Erythroblast (primary cell): ENCODE data around the gene FRMD5.

ENCODE experiments used
- DNase-seq, 2 experiments: peaks; one replicate each; lab custom pipeline; 2025; lab: John Stamatoyannopoulos, UW
- GATA1 ChIP-seq: IDR thresholded peaks from 2 replicates; pipeline ENCODE4 v1.6.1; 2011; ENCODE audit warnings: low read depth, mild to moderate bottlenecking, control low read depth, low read length, moderate library complexity
- POLR2A ChIP-seq: IDR thresholded peaks from 2 replicates; pipeline ENCODE4 v1.6.1; 2011; ENCODE audit warnings: mild to moderate bottlenecking, low read length

The FRMD5 gene

DNA sequence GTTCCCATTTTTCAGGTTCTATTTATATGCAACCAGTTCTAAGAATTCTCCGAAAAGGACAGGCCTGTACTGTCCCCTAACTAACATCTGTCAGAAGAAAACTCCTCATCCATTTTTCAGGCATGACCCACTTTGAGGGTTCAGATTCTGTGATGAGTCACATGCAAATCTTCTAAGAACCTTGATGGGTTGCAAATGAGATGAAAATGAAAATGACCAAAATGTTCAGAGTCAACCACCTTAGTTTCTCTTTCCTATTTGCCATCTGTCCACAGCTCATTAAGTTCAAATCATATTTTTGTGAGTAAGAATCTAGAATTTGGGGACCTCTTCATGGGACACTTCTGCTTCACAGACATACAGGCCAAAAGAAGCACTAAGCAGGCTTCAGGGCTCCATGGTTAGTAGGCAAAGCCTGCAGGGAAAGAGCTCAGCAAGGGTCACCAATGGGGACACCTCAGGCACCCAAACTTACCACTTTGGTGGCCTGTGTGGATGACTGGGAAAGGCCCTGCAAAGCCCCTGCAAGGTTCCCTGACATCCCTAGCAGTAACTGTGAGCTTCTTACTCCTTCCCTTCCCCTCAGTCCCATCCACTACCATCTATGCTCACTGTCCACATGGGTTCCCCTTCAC, 246.3 kb downstream of the FRMD5 start:
- no peak for DNase-seq
- no peak for TF ChIP-seq POLR2A
- TF ChIP-seq GATA1 = no peak

- no peak for DNase-seq
- no peak for TF ChIP-seq GATA1
- TF ChIP-seq POLR2A = no peak
These were observed 251.6 kb downstream of the FRMD5 start for GRCh38 chr15:43943511-43943910.

- no peak for DNase-seq
- no peak for TF ChIP-seq GATA1
These were observed 252.9 kb downstream of the FRMD5 start for GRCh38 chr15:43942194-43942593.

DNA sequence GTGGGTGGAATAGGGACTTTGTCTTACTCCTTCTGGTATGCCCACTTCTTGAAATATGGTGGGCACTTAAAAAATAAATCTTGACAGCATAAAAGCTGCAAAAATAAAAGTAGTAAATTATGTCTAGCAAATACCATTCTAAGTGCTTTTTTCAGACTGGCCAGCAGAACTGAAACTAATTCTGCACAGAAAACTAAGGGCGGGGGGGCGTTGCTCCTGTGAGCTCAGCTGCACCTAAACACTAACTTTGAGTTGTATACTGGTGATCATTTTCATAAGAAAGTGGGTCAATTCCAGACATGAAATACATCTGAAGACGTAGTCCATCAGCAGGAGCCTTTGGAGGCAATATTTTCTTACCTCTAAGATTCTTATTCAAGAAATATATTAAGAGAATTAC, 253.5 kb downstream of the FRMD5 start:
- no peak for DNase-seq
- TF ChIP-seq GATA1 = no peak
- TF ChIP-seq POLR2A = no peak

- no peak for DNase-seq
- TF ChIP-seq GATA1 = no peak
- no peak for TF ChIP-seq POLR2A
These were observed 254.0 kb downstream of the FRMD5 start for GRCh38 chr15:43941071-43941470.

DNA sequence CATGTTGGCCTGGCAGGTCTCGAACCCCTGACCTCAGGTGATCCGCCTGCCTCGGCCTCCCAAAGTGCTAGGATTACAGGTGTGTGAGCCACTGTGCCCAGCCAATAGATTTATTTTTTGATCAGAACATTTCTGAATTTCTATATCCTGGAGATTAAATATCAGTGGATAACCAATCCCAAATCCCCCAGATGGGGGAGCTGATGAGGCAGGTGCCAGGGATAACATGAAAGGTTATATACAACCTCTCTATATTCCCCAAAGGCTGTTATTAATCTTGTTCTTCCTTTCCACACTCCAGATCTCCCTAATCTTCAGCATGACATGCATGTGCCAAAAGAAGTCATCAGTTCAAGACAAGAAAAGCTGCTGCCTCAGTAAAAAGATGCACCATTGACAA, 256.0 kb downstream of the FRMD5 start:
- TF ChIP-seq POLR2A (no peak), GATA1 (no peak)
- DNase-seq = no peak

DNA sequence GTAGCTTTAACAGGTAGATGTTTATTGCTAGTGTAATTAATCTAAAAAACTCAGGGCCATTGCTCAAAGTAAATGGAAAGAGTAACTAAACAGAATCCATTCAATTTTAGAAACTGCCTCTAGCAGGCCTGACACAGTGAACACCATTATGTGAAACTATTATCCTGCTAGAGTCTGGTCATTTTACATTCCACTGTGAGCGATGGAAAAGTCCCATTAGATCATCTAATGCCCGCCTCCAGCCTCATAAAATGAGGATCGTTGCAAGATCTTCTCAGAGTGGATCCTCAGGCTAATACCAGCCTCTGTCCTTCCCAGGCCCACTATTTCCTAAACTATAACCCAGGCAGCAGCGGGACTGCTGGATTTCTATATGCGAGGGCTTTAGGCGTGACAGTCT, 260.6 kb downstream of the FRMD5 start:
- TF ChIP-seq GATA1 (no peak), POLR2A (no peak)
- DNase-seq = no peak

GRCh38 chr15:43932907-43933306, 262.2 kb downstream of the FRMD5 start:
- TF ChIP-seq POLR2A (no peak), GATA1 (no peak)
- DNase-seq = no peak

DNA sequence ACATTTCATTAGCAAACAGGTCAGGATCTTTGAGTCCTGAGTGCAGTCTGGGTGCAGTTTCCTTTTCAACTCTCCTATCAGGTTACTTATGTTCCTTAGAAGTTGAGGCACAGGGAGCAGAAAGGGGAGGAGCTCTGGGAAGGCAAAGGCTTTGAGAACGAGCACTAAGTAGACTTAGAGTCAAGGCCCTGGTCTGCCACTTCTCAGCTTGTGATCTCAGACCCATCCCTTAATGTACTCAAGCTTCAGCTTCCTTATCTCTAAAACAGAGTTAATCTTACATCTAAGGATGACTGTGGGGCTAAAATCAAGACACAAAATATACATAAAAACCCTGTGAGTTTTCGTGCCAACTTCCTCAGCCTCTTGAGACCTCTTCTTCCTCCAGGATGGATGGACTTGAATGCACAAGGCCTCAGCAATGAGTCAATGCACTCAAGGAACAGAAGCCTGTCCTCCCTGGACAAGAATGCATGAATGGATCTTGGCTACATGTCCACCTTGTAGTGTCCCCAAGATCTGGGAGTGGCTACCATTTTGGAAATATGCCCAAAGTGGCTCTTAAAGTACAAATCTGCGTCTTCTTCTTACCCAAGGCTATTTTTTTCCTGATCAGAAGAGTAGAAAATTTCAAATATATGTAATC, 263.2 kb downstream of the FRMD5 start:
- TF ChIP-seq POLR2A = no peak
- TF ChIP-seq GATA1 = no peak

DNA sequence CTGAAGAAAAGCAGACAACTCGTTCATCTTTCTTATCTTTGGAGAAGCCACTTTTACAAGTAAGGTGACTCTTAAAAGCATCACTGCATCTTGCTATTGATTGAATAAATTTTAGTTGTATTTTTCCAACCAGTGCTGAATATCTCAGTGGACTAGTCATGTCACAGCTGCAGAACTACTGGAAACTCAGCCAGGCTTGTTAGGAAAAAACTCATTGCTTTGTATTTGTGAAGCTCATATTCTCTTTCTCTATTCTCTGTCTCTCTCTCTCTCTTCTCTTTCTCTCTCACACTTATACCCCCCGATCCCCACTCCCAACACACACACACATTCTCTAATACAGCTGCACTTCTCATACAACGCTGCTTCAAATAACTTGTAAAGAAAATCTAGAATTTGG, 264.0 kb downstream of the FRMD5 start:
- TF ChIP-seq GATA1 = no peak
- TF ChIP-seq POLR2A = no peak

More for the DNA sequence above, 263.2 kb downstream of the FRMD5 start:
- DNase-seq = no peak

DNA sequence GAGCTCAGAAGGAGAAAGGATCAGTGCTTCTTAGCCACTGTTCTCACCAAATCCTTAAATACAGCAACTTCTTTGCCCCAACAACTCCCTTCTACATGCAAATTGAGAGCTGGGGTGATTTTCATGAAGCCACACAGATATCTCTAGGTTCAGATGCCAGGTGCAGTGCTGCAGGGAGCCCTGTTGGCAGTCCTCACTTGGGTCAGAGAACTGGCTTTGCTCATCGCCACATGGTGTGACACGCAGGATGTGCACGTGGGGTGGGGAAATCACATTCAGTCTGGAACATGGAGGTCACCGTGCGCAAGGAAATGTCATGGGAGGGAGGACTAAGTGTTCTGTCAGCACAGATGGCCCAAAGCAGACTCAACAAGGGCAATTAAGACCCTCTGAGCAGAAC, 264.5 kb downstream of the FRMD5 start:
- DNase-seq = no peak
- no peak for TF ChIP-seq POLR2A
- no peak for TF ChIP-seq GATA1

More for the DNA sequence above, 264.0 kb downstream of the FRMD5 start:
- DNase-seq = no peak

DNA sequence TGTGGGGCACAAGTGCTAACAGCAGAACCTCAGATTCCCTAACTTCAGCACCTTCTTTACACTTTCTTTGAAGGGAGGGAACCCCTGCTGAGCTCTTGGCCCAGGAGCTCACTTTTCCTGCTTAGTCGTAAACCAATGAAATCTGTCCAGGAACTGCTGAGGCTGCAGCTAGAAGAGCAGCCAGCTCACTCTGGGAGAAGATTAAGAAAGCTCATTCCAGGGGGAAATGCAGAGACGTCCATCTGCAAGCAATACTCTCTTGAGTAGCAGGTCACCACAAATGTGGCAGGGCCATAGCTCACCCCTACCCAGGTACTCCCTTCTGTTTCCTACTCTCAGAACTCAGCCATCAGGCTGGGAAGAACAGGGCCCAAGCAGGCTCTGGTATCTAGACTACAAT, 265.0 kb downstream of the FRMD5 start:
- no peak for DNase-seq
- TF ChIP-seq GATA1 = no peak
- TF ChIP-seq POLR2A = no peak

DNA sequence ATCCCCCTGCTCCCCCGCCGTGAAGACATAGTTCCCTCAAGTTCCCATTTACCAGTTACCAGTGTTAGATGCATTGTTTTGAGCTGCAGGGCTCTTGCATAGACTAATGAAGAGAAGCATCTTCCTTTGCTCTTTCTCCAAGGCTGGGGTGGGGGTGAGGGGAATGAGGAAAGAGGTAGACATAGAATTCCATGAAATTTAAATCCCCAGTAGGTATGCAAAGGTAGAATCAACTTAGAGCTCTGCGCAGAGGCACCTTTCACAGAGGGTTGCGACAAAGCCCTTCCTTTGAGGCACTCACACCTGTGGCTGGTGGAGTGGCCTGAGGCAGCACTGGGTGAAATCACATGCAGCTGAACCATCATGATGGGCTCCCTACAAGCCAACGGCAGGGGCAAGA, 266.9 kb downstream of the FRMD5 start:
- DNase-seq = no peak
- TF ChIP-seq POLR2A = no peak
- no peak for TF ChIP-seq GATA1

- DNase-seq = no peak
- no peak for TF ChIP-seq POLR2A
- TF ChIP-seq GATA1 = no peak
These were observed 267.9 kb downstream of the FRMD5 start for GRCh38 chr15:43927203-43927602.

- DNase-seq = no peak
- no peak for TF ChIP-seq GATA1
- no peak for TF ChIP-seq POLR2A
These were observed 271.5 kb downstream of the FRMD5 start for GRCh38 chr15:43923553-43923952.

GRCh38 chr15:43922021-43922420, 273.1 kb downstream of the FRMD5 start:
- TF ChIP-seq POLR2A = no peak
- no peak for TF ChIP-seq GATA1
- no peak for DNase-seq
